ENCODE data around the gene AKNA. TPM values are rescaled to one million over a fixed set of nuclear protein-coding genes. Genes with fewer than 3 reads are reported as not detected.

Gene AKNA
- total RNA-seq, 1 experiment from 2014 or later: 29.3 TPM

GRCh38 chr9:114396558-114397218 lies 8.9 kb upstream of the AKNA start (continued):
- no peak for TF ChIP-seq E2F5 (CRISPR knock-in tag; IDR thresholded peaks at IDR 0.05)
- no peak for TF ChIP-seq ZNF425 (CRISPR knock-in tag; conservative IDR thresholded peaks at IDR 0.05)
- TF ChIP-seq MYBL2 (CRISPR knock-in tag; IDR thresholded peaks at IDR 0.05): no peak
- no peak for TF ChIP-seq RELA (CRISPR knock-in tag; IDR thresholded peaks at IDR 0.05; ENCODE audit: borderline replicate concordance)
- TF ChIP-seq GABPB1 (CRISPR knock-in tag; IDR thresholded peaks at IDR 0.05): peak; percentile 99
- TF ChIP-seq TCF7 (CRISPR knock-in tag; IDR thresholded peaks at IDR 0.05; ENCODE audit: low read depth): no peak

- no peak for DNase-seq (ENCODE audit: low spot score)
- no peak for ATAC-seq
- peak overlapping the region; percentile 55; the same call in 1 of the 2 replicates for H3K27ac Mint-ChIP-seq
- ChIA-PET CTCF (interaction anchor here (1.9 to 2.9 kb wide), 3 partner anchors 10 to 56 kb away, joined by 8 to 13 read pairs (median 9); no protein-coding TSS in a partner anchor), POLR2A (interaction anchor here (0.6 to 2.4 kb wide), 4 partner anchors 15 to 57 kb away, joined by 3 to 13 read pairs (median 6); no protein-coding TSS in a partner anchor)
- no peak overlapping the region for H3K4me3 Mint-ChIP-seq
- no peaks in the 10 kb centered on the region for H3K36me3 Mint-ChIP-seq
- H3K27me3 Mint-ChIP-seq (ENCODE audit: low read depth): no peaks in the 10 kb centered on the region
- no peaks in the 10 kb centered on the region for H3K9me3 Mint-ChIP-seq
- TF ChIP-seq NFATC4 (CRISPR knock-in tag; IDR thresholded peaks at IDR 0.05) (no peak), E2F5 (CRISPR knock-in tag; IDR thresholded peaks at IDR 0.05) (no peak), ZSCAN18 (CRISPR knock-in tag; IDR thresholded peaks at IDR 0.05) (no peak), FOXP4 (CRISPR knock-in tag; IDR thresholded peaks at IDR 0.05) (no peak), EMX1 (CRISPR knock-in tag; IDR thresholded peaks at IDR 0.05) (no peak), MYBL2 (CRISPR knock-in tag; IDR thresholded peaks at IDR 0.05) (no peak)
- H3K4me1 Mint-ChIP-seq: peaks cover 37% of the 10 kb centered on the region
Observed at GRCh38 chr9:114395768-114396167, 8.0 kb upstream of the AKNA start.

GRCh38 chr9:114395334-114395617 lies 7.5 kb upstream of the AKNA start:
- no peaks in the 10 kb centered on the region for H3K36me3 Mint-ChIP-seq
- no peak overlapping the region for H3K4me3 Mint-ChIP-seq
- no peaks in the 10 kb centered on the region for H3K9me3 Mint-ChIP-seq
- no peak for DNase-seq (ENCODE audit: low spot score)
- peak overlapping the region; percentile 62 for H3K27ac Mint-ChIP-seq
- peaks cover 42% of the 10 kb centered on the region for H3K4me1 Mint-ChIP-seq
- H3K27me3 Mint-ChIP-seq (ENCODE audit: low read depth): no peaks in the 10 kb centered on the region
- ChIA-PET POLR2A (interaction anchor here (0.6 to 0.9 kb wide), 3 partner anchors 14 to 56 kb away, joined by 3 to 8 read pairs (median 4); no protein-coding TSS in a partner anchor), CTCF (interaction anchor here (1.9 to 2.9 kb wide), 3 partner anchors 10 to 55 kb away, joined by 8 to 13 read pairs (median 9); no protein-coding TSS in a partner anchor)
- no peak for ATAC-seq
- TF ChIP-seq ZNF425 (CRISPR knock-in tag; conservative IDR thresholded peaks at IDR 0.05): no peak
- TF ChIP-seq NFATC4 (CRISPR knock-in tag; IDR thresholded peaks at IDR 0.05): no peak
- no peak for TF ChIP-seq GTF2I (CRISPR knock-in tag; conservative IDR thresholded peaks at IDR 0.05)
- TF ChIP-seq KAT7 (CRISPR knock-in tag; IDR thresholded peaks at IDR 0.05; ENCODE audit: borderline replicate concordance): no peak
- TF ChIP-seq ERG (CRISPR knock-in tag; IDR thresholded peaks at IDR 0.05): no peak
- no peak for TF ChIP-seq AR (CRISPR knock-in tag; IDR thresholded peaks at IDR 0.05)
- no peak for TF ChIP-seq MXD4 (CRISPR knock-in tag; IDR thresholded peaks at IDR 0.05; ENCODE audit: borderline replicate concordance)
- no peak for TF ChIP-seq NR3C1 (CRISPR knock-in tag; conservative IDR thresholded peaks at IDR 0.05; ENCODE audit: low read depth)
- TF ChIP-seq MAX (CRISPR knock-in tag; IDR thresholded peaks at IDR 0.05): no peak
